ENCODE data around the gene ACY1. TPM values are rescaled to one million over a fixed set of nuclear protein-coding genes. Genes with fewer than 3 reads are reported as not detected.

ACY1 gene
- total RNA-seq, 2 donors from 2014 or later = 58.2 to 69.4 TPM

DNA sequence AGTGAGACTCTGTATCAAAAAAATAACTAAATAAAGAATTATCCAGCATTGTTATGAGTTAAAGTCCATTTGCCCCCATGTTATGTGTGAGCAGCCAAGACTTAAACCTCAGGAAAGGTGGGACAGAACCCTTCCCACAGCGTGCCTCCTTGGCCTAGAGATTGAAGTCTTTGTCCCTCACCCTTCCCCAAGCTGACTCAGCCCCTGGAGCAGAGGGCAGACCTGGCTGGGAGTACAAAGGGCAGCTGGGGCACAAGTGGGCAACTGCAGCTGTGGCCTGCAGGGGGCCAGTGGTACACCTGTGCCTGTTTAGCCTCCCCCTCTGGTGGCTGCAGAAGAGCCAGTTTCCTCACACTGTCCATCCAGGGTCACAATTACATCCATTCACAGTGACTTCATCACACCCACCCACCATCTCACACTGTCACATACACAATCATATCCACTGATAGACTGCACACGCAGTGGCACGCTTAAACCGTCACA lies 940 bp upstream of the ACY1 start:
- Histone ChIP-seq H3K27ac (ENCODE audit: low read depth, low read length) (peak overlapping the region; percentile 10), H3K9me3 (ENCODE audit: control insufficient read depth, low read length) (no peaks in the 10 kb centered on the region), H3K9ac (ENCODE audit: extremely low read depth, low read length, poor library complexity, severe bottlenecking) (peak overlapping the region; percentile 76), H3K4me1 (ENCODE audit: control insufficient read depth, insufficient read depth, low read length) (peaks cover 8% of the 10 kb centered on the region), H3K36me3 (ENCODE audit: control insufficient read depth, insufficient read depth, low read length) (no peaks in the 10 kb centered on the region), H3K27me3 (ENCODE audit: control insufficient read depth, insufficient read depth, low read length, poor library complexity, severe bottlenecking) (no peaks in the 10 kb centered on the region), H3K4me3 (ENCODE audit: low read length) (peak overlapping the region; percentile 88)
- Mint-ChIP-seq H3K36me3 (ENCODE audit: low read depth) (peaks cover 5% of the 10 kb centered on the region), H3K27me3 (ENCODE audit: insufficient read depth) (no peaks in the 10 kb centered on the region), H3K27ac (peak overlapping the region; percentile 91), H3K4me3 (peak overlapping the region; percentile 69), H3K4me1 (peaks cover 8% of the 10 kb centered on the region), H3K9me3 (no peaks in the 10 kb centered on the region)
- 13 to 19% methylated on average over 3 to 4 of the region's 4 CpGs for WGBS, 2 experiments (ENCODE audit: insufficient coverage in 1 of 2, insufficient read length in 1 of 2)
- TF ChIP-seq, protein P1, sequence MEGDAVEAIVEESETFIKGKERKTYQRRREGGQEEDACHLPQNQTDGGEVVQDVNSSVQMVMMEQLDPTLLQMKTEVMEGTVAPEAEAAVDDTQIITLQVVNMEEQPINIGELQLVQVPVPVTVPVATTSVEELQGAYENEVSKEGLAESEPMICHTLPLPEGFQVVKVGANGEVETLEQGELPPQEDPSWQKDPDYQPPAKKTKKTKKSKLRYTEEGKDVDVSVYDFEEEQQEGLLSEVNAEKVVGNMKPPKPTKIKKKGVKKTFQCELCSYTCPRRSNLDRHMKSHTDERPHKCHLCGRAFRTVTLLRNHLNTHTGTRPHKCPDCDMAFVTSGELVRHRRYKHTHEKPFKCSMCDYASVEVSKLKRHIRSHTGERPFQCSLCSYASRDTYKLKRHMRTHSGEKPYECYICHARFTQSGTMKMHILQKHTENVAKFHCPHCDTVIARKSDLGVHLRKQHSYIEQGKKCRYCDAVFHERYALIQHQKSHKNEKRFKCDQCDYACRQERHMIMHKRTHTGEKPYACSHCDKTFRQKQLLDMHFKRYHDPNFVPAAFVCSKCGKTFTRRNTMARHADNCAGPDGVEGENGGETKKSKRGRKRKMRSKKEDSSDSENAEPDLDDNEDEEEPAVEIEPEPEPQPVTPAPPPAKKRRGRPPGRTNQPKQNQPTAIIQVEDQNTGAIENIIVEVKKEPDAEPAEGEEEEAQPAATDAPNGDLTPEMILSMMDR (conservative IDR thresholded peaks at IDR 0.05) = peak; percentile 89
- DNase-seq = peak; percentile 88

DNA sequence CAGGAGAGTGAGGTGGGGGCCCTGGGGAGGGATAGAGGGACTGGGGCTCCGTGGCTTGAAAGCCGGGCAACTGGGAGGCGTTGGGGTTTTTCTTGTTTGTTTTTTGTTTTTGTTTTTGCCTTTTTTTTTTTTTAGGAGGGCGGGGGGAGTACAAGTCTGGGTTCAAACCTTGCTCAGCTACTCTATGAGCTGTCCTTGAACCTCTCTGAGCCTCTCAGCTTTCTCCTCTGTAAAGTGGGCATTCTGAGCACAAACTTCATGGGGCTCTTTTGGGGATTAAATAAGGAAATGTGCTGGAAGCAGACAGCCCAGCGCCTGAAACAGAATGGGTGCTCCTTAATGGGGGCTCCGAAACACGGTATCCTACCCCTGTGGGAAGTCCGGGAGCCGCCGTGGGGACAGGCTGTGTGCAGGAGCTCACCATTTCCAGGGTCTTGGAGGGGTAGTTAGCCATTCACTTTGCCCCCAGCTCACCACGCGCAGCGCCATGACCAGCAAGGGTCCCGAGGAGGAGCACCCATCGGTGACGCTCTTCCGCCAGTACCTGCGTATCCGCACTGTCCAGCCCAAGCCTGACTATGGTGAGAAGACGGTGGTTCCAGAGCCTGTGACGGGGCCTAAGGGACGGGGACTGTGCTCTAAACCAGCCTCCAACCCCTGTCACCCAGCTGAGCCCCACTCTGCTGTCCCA lies 388 bp downstream of the ACY1 start:
- no peak for DNase-seq
- Histone ChIP-seq H3K4me1 (ENCODE audit: control insufficient read depth, insufficient read depth, low read length) (peaks cover 8% of the 10 kb centered on the region), H3K9ac (ENCODE audit: extremely low read depth, low read length, poor library complexity, severe bottlenecking) (peak overlapping the region; percentile 76), H3K36me3 (ENCODE audit: control insufficient read depth, insufficient read depth, low read length) (no peaks in the 10 kb centered on the region), H3K4me3 (ENCODE audit: low read length) (peak overlapping the region; percentile 88), H3K27me3 (ENCODE audit: control insufficient read depth, insufficient read depth, low read length, poor library complexity, severe bottlenecking) (no peaks in the 10 kb centered on the region), H3K9me3 (ENCODE audit: control insufficient read depth, low read length) (no peaks in the 10 kb centered on the region), H3K27ac (ENCODE audit: low read depth, low read length) (peak overlapping the region; percentile 10)
- TF ChIP-seq, protein P1 (conservative IDR thresholded peaks at IDR 0.05) = no peak
- H3K27me3 Mint-ChIP-seq (ENCODE audit: insufficient read depth) = no peaks in the 10 kb centered on the region
- H3K27ac Mint-ChIP-seq = peak overlapping the region; percentile 97
- 78 to 79% methylated on average over 9 to 22 of the region's 22 CpGs for WGBS, 2 experiments (ENCODE audit: insufficient coverage in 1 of 2, insufficient read length in 1 of 2)
- peaks cover 5% of the 10 kb centered on the region for H3K36me3 Mint-ChIP-seq (ENCODE audit: low read depth)
- H3K4me1 Mint-ChIP-seq = peaks cover 8% of the 10 kb centered on the region
- H3K9me3 Mint-ChIP-seq = no peaks in the 10 kb centered on the region
- peak overlapping the region; percentile 69 for H3K4me3 Mint-ChIP-seq

DNA sequence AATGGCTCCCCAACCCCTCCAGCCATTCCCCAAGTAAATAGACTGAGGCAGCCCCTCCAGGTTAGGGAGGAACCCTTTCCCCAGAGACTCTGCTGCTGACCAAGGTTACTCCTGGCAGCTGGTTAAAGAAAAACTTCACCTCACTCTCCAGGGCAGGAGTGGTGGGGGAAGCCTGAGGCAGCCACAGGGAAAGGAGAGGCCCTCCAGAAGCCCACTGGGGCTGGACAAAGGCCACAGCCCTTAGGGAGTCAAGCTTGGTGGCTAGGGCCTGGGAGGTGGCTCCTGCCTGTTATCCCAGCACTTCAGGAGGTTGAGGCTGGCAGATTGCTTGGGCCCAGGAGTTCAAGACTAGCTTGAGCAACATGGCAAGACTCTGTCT lies 923 bp downstream of the ACY1 start:
- Histone ChIP-seq H3K4me1 (ENCODE audit: control insufficient read depth, insufficient read depth, low read length) (peaks cover 8% of the 10 kb centered on the region), H3K9ac (ENCODE audit: extremely low read depth, low read length, poor library complexity, severe bottlenecking) (no peak overlapping the region), H3K9me3 (ENCODE audit: control insufficient read depth, low read length) (no peaks in the 10 kb centered on the region), H3K4me3 (ENCODE audit: low read length) (peak overlapping the region; percentile 88), H3K36me3 (ENCODE audit: control insufficient read depth, insufficient read depth, low read length) (no peaks in the 10 kb centered on the region), H3K27ac (ENCODE audit: low read depth, low read length) (no peak overlapping the region), H3K27me3 (ENCODE audit: control insufficient read depth, insufficient read depth, low read length, poor library complexity, severe bottlenecking) (no peaks in the 10 kb centered on the region)
- H3K4me1 Mint-ChIP-seq = peaks cover 8% of the 10 kb centered on the region
- H3K27me3 Mint-ChIP-seq (ENCODE audit: insufficient read depth) = no peaks in the 10 kb centered on the region
- no peak for DNase-seq
- H3K36me3 Mint-ChIP-seq (ENCODE audit: low read depth) = peaks cover 2% of the 10 kb centered on the region
- no peaks in the 10 kb centered on the region for H3K9me3 Mint-ChIP-seq
- H3K27ac Mint-ChIP-seq = peak overlapping the region; percentile 97
- TF ChIP-seq, protein P1 (conservative IDR thresholded peaks at IDR 0.05) = no peak
- peak overlapping the region; percentile 69 for H3K4me3 Mint-ChIP-seq

All from endodermal cell (in vitro differentiated cells).